ENCODE measurements around the gene KIRREL3.

The KIRREL3 gene

GRCh38 chr11:126510621-126511370 is 489.8 kb downstream of the KIRREL3 start:
- H3K56ac ChIP-seq (ENCODE audit: low read length) = no peak overlapping the region
- H2BK120ac ChIP-seq (ENCODE audit: low read depth, low read length) = no peak overlapping the region
- no peak overlapping the region for H3K18ac ChIP-seq (ENCODE audit: low read length)
- no peaks in the 10 kb centered on the region for H3K79me1 ChIP-seq (ENCODE audit: low read length)
- H2AK5ac ChIP-seq (ENCODE audit: low read length) = no peak overlapping the region
- no peak overlapping the region for H2BK15ac ChIP-seq (replicated peaks; ENCODE audit: low read depth)
- H3K4ac ChIP-seq (ENCODE audit: low read depth, low read length) = no peak overlapping the region
- peak; percentile 15 for DNase-seq
- H3K4me2 ChIP-seq (ENCODE audit: low read length) = no peak overlapping the region
- no peaks in the 10 kb centered on the region for H3K36me3 ChIP-seq (ENCODE audit: control insufficient read depth, insufficient read depth, low read length)
- no peak overlapping the region for H4K8ac ChIP-seq (ENCODE audit: low read depth, low read length)
- no peak overlapping the region for H3K27ac ChIP-seq (ENCODE audit: low read depth, low read length)
- no peaks in the 10 kb centered on the region for H3K27me3 ChIP-seq (ENCODE audit: insufficient read depth, low read length, poor library complexity)
- no peak overlapping the region for H3K9ac ChIP-seq (ENCODE audit: low read length)
- no peak overlapping the region for H4K5ac ChIP-seq (ENCODE audit: low read length)
- H2BK5ac ChIP-seq (ENCODE audit: low read length) = no peak overlapping the region
- no peaks in the 10 kb centered on the region for H3K4me1 ChIP-seq (ENCODE audit: control insufficient read depth, low read depth, low read length)
- no peak overlapping the region for H3K4me3 ChIP-seq (ENCODE audit: low read length)
- WGBS (ENCODE audit: extremely low coverage, insufficient coverage, low lambda C conversion rate) = no CpG with 5 or more reads among the region's 5 CpGs
- no peaks in the 10 kb centered on the region for H3K79me2 ChIP-seq (ENCODE audit: control insufficient read depth, insufficient read depth, low read length)
- H3K23ac ChIP-seq (ENCODE audit: low read length) = no peak overlapping the region

DNA sequence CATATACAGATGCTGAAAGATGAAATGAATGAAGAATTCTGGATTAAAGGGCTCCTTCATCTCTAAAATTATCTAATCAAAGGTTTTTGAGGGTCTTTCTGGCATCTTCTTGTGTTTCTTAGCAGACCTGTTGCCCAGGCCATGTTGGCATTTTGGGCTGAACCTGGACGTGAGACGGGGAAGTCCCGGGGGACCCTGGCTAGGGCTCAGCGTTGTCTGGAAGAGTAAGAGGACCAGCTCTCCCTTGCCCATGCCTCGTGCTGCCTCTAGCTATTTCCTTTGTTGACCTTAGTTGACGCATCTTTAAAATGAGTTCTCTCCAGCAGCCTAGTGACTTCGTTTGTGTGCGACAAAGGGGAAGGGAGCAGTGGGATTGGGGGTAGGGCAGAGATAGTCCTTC is 492.9 kb downstream of the KIRREL3 start:
- Histone ChIP-seq H4K8ac (ENCODE audit: low read depth, low read length) (no peak overlapping the region), H3K27ac (ENCODE audit: low read depth, low read length) (no peak overlapping the region), H3K79me1 (ENCODE audit: low read length) (no peaks in the 10 kb centered on the region), H3K27me3 (ENCODE audit: insufficient read depth, low read length, poor library complexity) (no peaks in the 10 kb centered on the region), H2BK15ac (replicated peaks; ENCODE audit: low read depth) (no peak overlapping the region), H3K4me2 (ENCODE audit: low read length) (no peak overlapping the region), H2BK5ac (ENCODE audit: low read length) (no peak overlapping the region), H3K79me2 (ENCODE audit: control insufficient read depth, insufficient read depth, low read length) (no peaks in the 10 kb centered on the region), H3K4me1 (ENCODE audit: control insufficient read depth, low read depth, low read length) (peaks cover 8% of the 10 kb centered on the region), H4K5ac (ENCODE audit: low read length) (no peak overlapping the region), H3K23ac (ENCODE audit: low read length) (no peak overlapping the region), H3K18ac (ENCODE audit: low read length) (no peak overlapping the region), H3K4me3 (ENCODE audit: low read length) (no peak overlapping the region), H3K36me3 (ENCODE audit: control insufficient read depth, insufficient read depth, low read length) (no peaks in the 10 kb centered on the region), H3K9ac (ENCODE audit: low read length) (no peak overlapping the region), H2BK120ac (ENCODE audit: low read depth, low read length) (no peak overlapping the region), H3K56ac (ENCODE audit: low read length) (no peak overlapping the region), H2AK5ac (ENCODE audit: low read length) (no peak overlapping the region), H3K4ac (ENCODE audit: low read depth, low read length) (no peak overlapping the region)
- WGBS (ENCODE audit: extremely low coverage, insufficient coverage, low lambda C conversion rate) = no CpG with 5 or more reads among the region's 8 CpGs
- no peak for DNase-seq

DNA sequence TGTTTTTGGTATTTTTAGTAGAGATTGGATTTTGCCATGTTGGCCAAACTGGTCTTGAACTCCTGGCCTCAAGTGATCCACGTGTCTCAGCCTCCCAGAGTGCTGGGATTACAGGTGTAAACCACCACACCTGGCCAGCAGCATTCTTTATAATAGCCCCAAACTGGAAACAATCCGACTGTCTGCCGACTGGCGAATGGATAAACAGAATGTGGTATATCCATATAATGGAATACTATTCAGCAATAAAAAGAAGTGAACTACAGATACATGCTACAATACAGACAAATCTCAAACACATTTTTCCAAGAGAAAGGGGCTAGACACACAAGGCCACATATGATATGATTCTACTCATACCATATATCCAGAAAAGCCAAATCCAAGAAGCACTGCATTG is 493.8 kb downstream of the KIRREL3 start:
- no peak overlapping the region for H3K23ac ChIP-seq (ENCODE audit: low read length)
- no peak for DNase-seq
- no peaks in the 10 kb centered on the region for H3K79me1 ChIP-seq (ENCODE audit: low read length)
- H4K5ac ChIP-seq (ENCODE audit: low read length) = no peak overlapping the region
- no peak overlapping the region for H2BK15ac ChIP-seq (replicated peaks; ENCODE audit: low read depth)
- H3K27ac ChIP-seq (ENCODE audit: low read depth, low read length) = no peak overlapping the region
- H3K18ac ChIP-seq (ENCODE audit: low read length) = no peak overlapping the region
- H4K8ac ChIP-seq (ENCODE audit: low read depth, low read length) = no peak overlapping the region
- H3K4me3 ChIP-seq (ENCODE audit: low read length) = no peak overlapping the region
- H3K9ac ChIP-seq (ENCODE audit: low read length) = no peak overlapping the region
- no peaks in the 10 kb centered on the region for H3K36me3 ChIP-seq (ENCODE audit: control insufficient read depth, insufficient read depth, low read length)
- H3K56ac ChIP-seq (ENCODE audit: low read length) = no peak overlapping the region
- WGBS (ENCODE audit: extremely low coverage, insufficient coverage, low lambda C conversion rate) = no CpG with 5 or more reads among the region's 4 CpGs
- peaks cover 10% of the 10 kb centered on the region for H3K4me1 ChIP-seq (ENCODE audit: control insufficient read depth, low read depth, low read length)
- H3K4ac ChIP-seq (ENCODE audit: low read depth, low read length) = no peak overlapping the region
- H2AK5ac ChIP-seq (ENCODE audit: low read length) = no peak overlapping the region
- no peak overlapping the region for H2BK5ac ChIP-seq (ENCODE audit: low read length)
- no peak overlapping the region for H3K4me2 ChIP-seq (ENCODE audit: low read length)
- no peaks in the 10 kb centered on the region for H3K79me2 ChIP-seq (ENCODE audit: control insufficient read depth, insufficient read depth, low read length)
- H3K27me3 ChIP-seq (ENCODE audit: insufficient read depth, low read length, poor library complexity) = no peaks in the 10 kb centered on the region
- H2BK120ac ChIP-seq (ENCODE audit: low read depth, low read length) = no peak overlapping the region

GRCh38 chr11:126502982-126503381 is 497.6 kb downstream of the KIRREL3 start:
- peaks cover 10% of the 10 kb centered on the region for H3K4me1 ChIP-seq (ENCODE audit: control insufficient read depth, low read depth, low read length)
- peak overlapping the region; percentile 77 for H3K27ac ChIP-seq (ENCODE audit: low read depth, low read length)
- H3K23ac ChIP-seq (ENCODE audit: low read length) = no peak overlapping the region
- H3K4me2 ChIP-seq (ENCODE audit: low read length) = no peak overlapping the region
- H4K8ac ChIP-seq (ENCODE audit: low read depth, low read length) = no peak overlapping the region
- peak; percentile 74 for DNase-seq
- H3K4me3 ChIP-seq (ENCODE audit: low read length) = no peak overlapping the region
- H4K5ac ChIP-seq (ENCODE audit: low read length) = no peak overlapping the region
- no peak overlapping the region for H2BK120ac ChIP-seq (ENCODE audit: low read depth, low read length)
- H3K79me1 ChIP-seq (ENCODE audit: low read length) = no peaks in the 10 kb centered on the region
- peak overlapping the region; percentile 69 for H2BK5ac ChIP-seq (ENCODE audit: low read length)
- H3K18ac ChIP-seq (ENCODE audit: low read length) = no peak overlapping the region
- no peak overlapping the region for H3K4ac ChIP-seq (ENCODE audit: low read depth, low read length)
- H2AK5ac ChIP-seq (ENCODE audit: low read length) = no peak overlapping the region
- H3K27me3 ChIP-seq (ENCODE audit: insufficient read depth, low read length, poor library complexity) = no peaks in the 10 kb centered on the region
- H3K36me3 ChIP-seq (ENCODE audit: control insufficient read depth, insufficient read depth, low read length) = no peaks in the 10 kb centered on the region
- WGBS (ENCODE audit: extremely low coverage, insufficient coverage, low lambda C conversion rate) = no CpG with 5 or more reads among the region's 5 CpGs
- no peak overlapping the region for H3K9ac ChIP-seq (ENCODE audit: low read length)
- no peak overlapping the region for H2BK15ac ChIP-seq (replicated peaks; ENCODE audit: low read depth)
- H3K79me2 ChIP-seq (ENCODE audit: control insufficient read depth, insufficient read depth, low read length) = no peaks in the 10 kb centered on the region
- H3K56ac ChIP-seq (ENCODE audit: low read length) = no peak overlapping the region

- Histone ChIP-seq H3K79me2 (ENCODE audit: control insufficient read depth, insufficient read depth, low read length) (no peaks in the 10 kb centered on the region), H3K36me3 (ENCODE audit: control insufficient read depth, insufficient read depth, low read length) (no peaks in the 10 kb centered on the region), H3K4me3 (ENCODE audit: low read length) (no peak overlapping the region), H2BK15ac (replicated peaks; ENCODE audit: low read depth) (no peak overlapping the region), H4K5ac (ENCODE audit: low read length) (no peak overlapping the region), H4K8ac (ENCODE audit: low read depth, low read length) (no peak overlapping the region), H3K4ac (ENCODE audit: low read depth, low read length) (no peak overlapping the region), H3K4me2 (ENCODE audit: low read length) (no peak overlapping the region), H2AK5ac (ENCODE audit: low read length) (no peak overlapping the region), H3K79me1 (ENCODE audit: low read length) (no peaks in the 10 kb centered on the region), H2BK5ac (ENCODE audit: low read length) (peak overlapping the region; percentile 30), H3K56ac (ENCODE audit: low read length) (peak overlapping the region; percentile 39), H3K18ac (ENCODE audit: low read length) (no peak overlapping the region), H3K9ac (ENCODE audit: low read length) (no peak overlapping the region), H3K27ac (ENCODE audit: low read depth, low read length) (peak overlapping the region; percentile 7), H2BK120ac (ENCODE audit: low read depth, low read length) (no peak overlapping the region), H3K23ac (ENCODE audit: low read length) (no peak overlapping the region), H3K4me1 (ENCODE audit: control insufficient read depth, low read depth, low read length) (peaks cover 15% of the 10 kb centered on the region), H3K27me3 (ENCODE audit: insufficient read depth, low read length, poor library complexity) (no peaks in the 10 kb centered on the region)
- no peak for DNase-seq
- WGBS (ENCODE audit: extremely low coverage, insufficient coverage, low lambda C conversion rate) = no CpG with 5 or more reads among the region's 2 CpGs
Observed at GRCh38 chr11:126502159-126502558, 498.4 kb downstream of the KIRREL3 start.

GRCh38 chr11:126501641-126502040 is 498.9 kb downstream of the KIRREL3 start:
- Histone ChIP-seq H3K27ac (ENCODE audit: low read depth, low read length) (no peak overlapping the region), H3K56ac (ENCODE audit: low read length) (peak overlapping the region; percentile 71), H3K4me1 (ENCODE audit: control insufficient read depth, low read depth, low read length) (peaks cover 15% of the 10 kb centered on the region), H4K5ac (ENCODE audit: low read length) (no peak overlapping the region), H2AK5ac (ENCODE audit: low read length) (peak overlapping the region; percentile 45), H3K9ac (ENCODE audit: low read length) (no peak overlapping the region), H2BK120ac (ENCODE audit: low read depth, low read length) (no peak overlapping the region), H3K79me2 (ENCODE audit: control insufficient read depth, insufficient read depth, low read length) (no peaks in the 10 kb centered on the region), H3K23ac (ENCODE audit: low read length) (no peak overlapping the region), H3K27me3 (ENCODE audit: insufficient read depth, low read length, poor library complexity) (no peaks in the 10 kb centered on the region), H3K79me1 (ENCODE audit: low read length) (no peaks in the 10 kb centered on the region), H4K8ac (ENCODE audit: low read depth, low read length) (no peak overlapping the region), H3K18ac (ENCODE audit: low read length) (no peak overlapping the region), H3K4me2 (ENCODE audit: low read length) (no peak overlapping the region), H2BK5ac (ENCODE audit: low read length) (no peak overlapping the region), H2BK15ac (replicated peaks; ENCODE audit: low read depth) (no peak overlapping the region), H3K4me3 (ENCODE audit: low read length) (no peak overlapping the region), H3K36me3 (ENCODE audit: control insufficient read depth, insufficient read depth, low read length) (no peaks in the 10 kb centered on the region), H3K4ac (ENCODE audit: low read depth, low read length) (no peak overlapping the region)
- no peak for DNase-seq
- no CpG with 5 or more reads among the region's 6 CpGs for WGBS (ENCODE audit: extremely low coverage, insufficient coverage, low lambda C conversion rate)
